ENCODE results near the gene ZNF516. TPM values are rescaled to one million over a fixed set of nuclear protein-coding genes. Genes with fewer than 3 reads are reported as not detected.

ZNF516 gene
- total and polyA plus RNA-seq, 7 donors: 2.1 to 29.9 (median 24.3) TPM

GRCh38 chr18:76408480-76409067, 86.5 kb downstream of the ZNF516 start:
- intact Hi-C loops (cut with DNase I): no loop called here
- H3K27ac ChIP-seq: no peak overlapping the region
- no peak for DNase-seq
- no peaks in the 10 kb centered on the region for H3K27me3 ChIP-seq
- H3K4me1 ChIP-seq: peaks cover 0 to 56% (median 24%) of the 10 kb centered on the region in 4 donors
- TF ChIP-seq CTCF (IDR thresholded peaks at IDR 0.05) (no peak), EP300 (IDR thresholded peaks at IDR 0.05) (no peak), POLR2A (IDR thresholded peaks at IDR 0.05) (no peak), POLR2AphosphoS5 (IDR thresholded peaks at IDR 0.05) (no peak)
- H3K9me3 ChIP-seq: no peaks in the 10 kb centered on the region
- 77 to 85% methylated on average over 15 of the region's 15 CpGs for WGBS, 2 donors
- no peak overlapping the region for H3K4me3 ChIP-seq
- H3K36me3 ChIP-seq: no peaks in the 10 kb centered on the region

- Histone ChIP-seq H3K4me3 (no peak overlapping the region), H3K27me3 (no peaks in the 10 kb centered on the region), H3K4me1 (peaks cover 0 to 49% (median 18%) of the 10 kb centered on the region in 4 donors), H3K9me3 (no peaks in the 10 kb centered on the region), H3K27ac (no peak overlapping the region), H3K36me3 (no peaks in the 10 kb centered on the region)
- intact Hi-C loops (cut with DNase I): no loop called here
- DNase-seq: no peak
- TF ChIP-seq EP300 (IDR thresholded peaks at IDR 0.05) (no peak), POLR2A (IDR thresholded peaks at IDR 0.05) (no peak), POLR2AphosphoS5 (IDR thresholded peaks at IDR 0.05) (no peak), CTCF (IDR thresholded peaks at IDR 0.05) (no peak)
- WGBS, 2 donors: 93 to 94% methylated on average over 11 of the region's 11 CpGs
These were observed 87.4 kb downstream of the ZNF516 start for GRCh38 chr18:76407681-76408080.

- WGBS, 2 donors: 96 to 98% methylated on average over 14 of the region's 14 CpGs
- no peaks in the 10 kb centered on the region for H3K27me3 ChIP-seq
- H3K36me3 ChIP-seq: no peaks in the 10 kb centered on the region
- no peaks in the 10 kb centered on the region for H3K9me3 ChIP-seq
- H3K4me1 ChIP-seq: peaks cover 0 to 40% (median 9%) of the 10 kb centered on the region in 4 donors
- peak; percentile 53 for DNase-seq
- intact Hi-C loops (cut with DNase I): no loop called here
- H3K27ac ChIP-seq: no peak overlapping the region
- TF ChIP-seq POLR2A (IDR thresholded peaks at IDR 0.05) (no peak), EP300 (IDR thresholded peaks at IDR 0.05) (no peak), CTCF (IDR thresholded peaks at IDR 0.05) (no peak), POLR2AphosphoS5 (IDR thresholded peaks at IDR 0.05) (no peak)
- H3K4me3 ChIP-seq: no peak overlapping the region
These were observed 88.3 kb downstream of the ZNF516 start for GRCh38 chr18:76406791-76407190.

GRCh38 chr18:76405681-76406356, 89.2 kb downstream of the ZNF516 start:
- no peaks in the 10 kb centered on the region for H3K36me3 ChIP-seq
- DNase-seq: peak; percentile 79
- H3K9me3 ChIP-seq: no peaks in the 10 kb centered on the region
- 81 to 86% methylated on average over 37 of the region's 37 CpGs for WGBS, 2 donors
- H3K27ac ChIP-seq: no peak overlapping the region
- H3K4me3 ChIP-seq: no peak overlapping the region
- TF ChIP-seq CTCF (IDR thresholded peaks at IDR 0.05): peak in 3 of 4 experiments; percentile 53 to 80 (median 64)
- no peak for TF ChIP-seq EP300 (IDR thresholded peaks at IDR 0.05)
- H3K27me3 ChIP-seq: no peaks in the 10 kb centered on the region
- peaks cover 0 to 38% (median 9%) of the 10 kb centered on the region in 4 donors for H3K4me1 ChIP-seq
- intact Hi-C loops (cut with DNase I): no loop called here

All from sigmoid colon (tissue), 7 donors.